ENCODE measurements around the gene PARVA.

DNA sequence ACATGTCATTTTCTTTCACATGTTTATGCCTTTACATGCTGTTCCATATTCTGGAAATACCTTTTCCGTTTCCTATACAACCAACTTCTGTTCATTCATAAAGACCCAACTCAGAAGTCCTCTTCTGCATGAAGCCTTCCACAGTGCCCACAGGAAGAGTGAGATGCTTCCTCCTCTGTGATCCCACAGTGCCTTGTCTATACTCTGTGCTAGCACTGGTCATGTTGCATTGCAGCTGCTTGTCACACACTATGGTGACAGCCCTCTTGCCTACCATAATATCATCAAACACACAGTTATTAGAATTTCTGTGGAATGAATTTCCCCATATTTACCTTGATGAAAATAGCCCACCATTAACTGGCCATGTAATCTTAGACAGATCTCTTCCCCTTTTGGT lies 8.9 kb downstream of the PARVA start:
- TF ChIP-seq, protein P1, sequence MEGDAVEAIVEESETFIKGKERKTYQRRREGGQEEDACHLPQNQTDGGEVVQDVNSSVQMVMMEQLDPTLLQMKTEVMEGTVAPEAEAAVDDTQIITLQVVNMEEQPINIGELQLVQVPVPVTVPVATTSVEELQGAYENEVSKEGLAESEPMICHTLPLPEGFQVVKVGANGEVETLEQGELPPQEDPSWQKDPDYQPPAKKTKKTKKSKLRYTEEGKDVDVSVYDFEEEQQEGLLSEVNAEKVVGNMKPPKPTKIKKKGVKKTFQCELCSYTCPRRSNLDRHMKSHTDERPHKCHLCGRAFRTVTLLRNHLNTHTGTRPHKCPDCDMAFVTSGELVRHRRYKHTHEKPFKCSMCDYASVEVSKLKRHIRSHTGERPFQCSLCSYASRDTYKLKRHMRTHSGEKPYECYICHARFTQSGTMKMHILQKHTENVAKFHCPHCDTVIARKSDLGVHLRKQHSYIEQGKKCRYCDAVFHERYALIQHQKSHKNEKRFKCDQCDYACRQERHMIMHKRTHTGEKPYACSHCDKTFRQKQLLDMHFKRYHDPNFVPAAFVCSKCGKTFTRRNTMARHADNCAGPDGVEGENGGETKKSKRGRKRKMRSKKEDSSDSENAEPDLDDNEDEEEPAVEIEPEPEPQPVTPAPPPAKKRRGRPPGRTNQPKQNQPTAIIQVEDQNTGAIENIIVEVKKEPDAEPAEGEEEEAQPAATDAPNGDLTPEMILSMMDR (IDR thresholded peaks at IDR 0.05): no peak
- TF ChIP-seq POLR2A (IDR thresholded peaks at IDR 0.05): no peak

All from body of pancreas (tissue), 4 donors.